ENCODE measurements around the gene ATG4D.
A peak's percentile ranks its signal among the peaks of the same experiment; 100 is the strongest.
"Not testable (repeated sequence)": the region's sequence is repeated elsewhere in the genome, so short reads cannot be mapped to it uniquely, and the experiment has no call there.

Gene ATG4D

GRCh38 chr19:10553087-10553667 lies 9.5 kb downstream of the ATG4D start:
- DNase-seq: no peak

DNA sequence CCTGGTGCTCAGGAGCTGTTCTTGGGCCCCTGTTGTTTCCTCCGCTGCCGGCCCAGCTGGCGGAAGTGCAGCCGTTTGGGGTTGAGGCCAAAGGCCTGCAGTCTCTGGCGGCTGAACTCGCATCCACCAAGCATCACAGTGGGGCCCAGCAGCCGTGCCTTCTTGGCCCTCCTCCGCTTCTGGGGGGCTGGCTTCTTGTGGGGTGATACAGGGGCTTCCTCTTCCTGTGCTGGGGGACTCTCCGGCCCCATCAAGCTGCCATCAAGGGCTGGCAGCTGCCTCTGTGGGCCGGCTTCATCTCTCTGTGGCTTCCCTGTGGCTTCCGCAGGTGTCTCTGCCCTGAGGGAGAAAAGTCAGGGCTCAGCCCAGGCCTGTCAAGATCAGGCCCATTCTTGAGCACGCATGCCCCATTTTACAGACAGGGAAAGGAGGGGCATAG lies 10.3 kb downstream of the ATG4D start:
- peak; percentile 92 to 94 for DNase-seq

DNA sequence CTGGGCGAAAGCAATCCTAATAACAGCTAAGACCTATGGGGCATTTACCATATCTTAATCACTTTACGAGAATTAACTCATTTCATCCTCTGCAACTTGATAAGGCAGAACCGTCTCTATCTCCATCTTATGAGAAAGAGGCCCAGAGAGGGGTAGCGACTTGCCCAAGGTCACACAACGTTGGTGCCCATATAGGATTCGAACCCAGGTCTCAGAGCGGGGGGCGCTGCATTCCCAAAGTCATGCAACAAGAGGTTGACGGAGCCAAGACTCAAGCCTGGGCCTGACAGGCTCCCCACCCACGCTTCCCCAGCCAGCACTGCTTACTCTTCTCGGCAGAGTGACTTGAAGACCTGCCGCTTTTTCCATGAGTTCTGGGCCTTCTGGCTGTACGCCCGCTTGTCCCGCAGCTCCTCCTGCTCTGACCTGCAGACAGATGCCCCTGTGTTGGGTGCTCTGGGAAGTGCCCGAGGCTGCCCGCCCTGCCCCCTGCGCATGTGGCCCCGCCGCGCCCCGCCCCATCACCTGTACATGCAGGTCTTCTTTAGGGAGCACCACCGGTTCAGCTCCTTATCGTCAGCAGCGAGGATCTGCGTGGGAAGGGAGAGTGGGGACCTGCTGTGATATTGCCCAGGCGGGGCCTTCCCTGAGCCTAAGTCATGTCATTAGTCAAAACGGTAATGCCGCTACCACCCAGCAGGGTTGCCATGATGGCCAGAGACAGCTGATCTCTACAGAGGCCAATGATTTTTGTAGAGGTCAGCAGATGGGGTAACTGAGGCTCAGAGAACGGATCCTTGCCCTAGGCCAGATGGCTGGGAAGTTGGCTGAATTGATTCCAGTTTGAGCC lies 11.3 kb downstream of the ATG4D start:
- no peak for DNase-seq

GRCh38 chr19:10555610-10555973 lies 11.9 kb downstream of the ATG4D start:
- no peak for DNase-seq

DNA sequence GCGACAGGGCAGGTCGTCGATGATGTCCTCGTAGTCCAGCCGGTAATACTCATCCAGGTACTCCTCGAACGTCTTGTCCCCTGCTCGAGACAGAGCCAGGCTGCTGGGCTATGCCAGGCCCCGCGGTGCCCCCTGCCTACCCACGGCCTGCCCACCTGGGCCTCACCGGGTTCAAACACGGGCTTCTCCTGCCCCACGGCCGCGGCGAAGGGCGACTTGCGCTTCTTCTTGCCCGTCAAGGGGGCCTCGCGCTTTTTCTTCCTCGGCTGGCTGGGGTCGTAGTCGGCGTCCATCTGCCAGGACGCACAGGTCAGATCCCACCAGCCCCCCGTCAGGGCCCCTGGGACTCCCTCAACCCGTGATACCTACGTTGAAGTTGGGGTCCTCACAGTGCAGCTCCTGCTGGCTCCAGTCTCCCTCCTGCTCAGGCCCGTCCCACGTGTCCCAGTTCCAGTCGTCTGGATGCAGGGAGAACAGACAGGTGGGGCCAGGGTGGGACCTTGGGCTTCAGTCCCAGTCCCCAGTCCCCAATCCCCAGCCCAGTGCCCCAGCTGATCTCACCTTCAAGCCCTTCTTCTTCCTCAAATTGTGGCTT lies 14.0 kb downstream of the ATG4D start:
- DNase-seq: no peak

DNA sequence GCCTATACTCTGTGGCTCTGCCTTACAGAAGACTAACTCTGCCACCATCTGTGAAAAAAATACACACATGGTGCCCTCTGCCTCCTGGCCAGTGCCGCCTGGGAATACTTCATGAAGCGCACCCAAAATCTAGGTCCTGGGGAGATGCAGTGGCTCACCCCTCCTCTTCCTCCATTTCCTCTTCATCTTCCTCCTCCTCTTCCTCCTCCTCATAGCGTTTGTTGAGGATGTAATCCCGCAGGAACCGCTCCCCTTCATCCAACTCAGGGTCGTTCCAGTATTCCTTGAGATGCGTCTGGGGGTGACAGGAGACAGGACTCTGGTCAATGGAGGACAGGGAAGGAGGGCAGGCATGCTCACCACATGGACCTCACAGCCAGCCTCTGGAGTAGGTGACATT lies 16.4 kb downstream of the ATG4D start:
- DNase-seq: no peak

- no peak for DNase-seq
Measured at GRCh38 chr19:10562609-10563008, 18.9 kb downstream of the ATG4D start.

DNA sequence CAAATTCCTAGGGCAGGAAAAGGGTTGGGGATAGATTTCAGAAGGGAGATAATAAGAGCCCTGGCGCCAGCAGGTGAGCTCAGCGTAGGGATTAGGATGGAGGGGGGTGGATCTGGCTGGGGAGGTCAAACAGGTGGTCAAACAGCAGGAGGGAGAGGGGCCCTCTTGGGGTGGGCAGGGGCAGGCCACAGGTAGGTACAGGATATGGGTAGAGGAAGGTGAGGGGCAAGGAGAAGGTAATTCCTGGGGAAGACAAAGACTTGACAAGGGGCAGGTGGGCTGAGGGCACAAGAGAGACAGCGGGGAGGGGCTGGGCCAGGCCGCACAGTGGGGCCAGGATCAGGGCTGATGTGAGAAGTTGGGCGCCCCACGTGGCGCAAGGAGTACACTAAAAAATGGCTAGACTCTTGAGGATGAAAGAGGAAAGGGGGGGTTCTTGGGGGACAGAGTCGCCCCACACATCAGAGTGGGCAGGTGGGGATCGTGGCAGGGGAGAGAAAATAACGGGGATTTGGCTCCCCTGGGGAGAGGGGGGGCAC lies 21.4 kb downstream of the ATG4D start:
- DNase-seq: peak; percentile 50 to 75

DNA sequence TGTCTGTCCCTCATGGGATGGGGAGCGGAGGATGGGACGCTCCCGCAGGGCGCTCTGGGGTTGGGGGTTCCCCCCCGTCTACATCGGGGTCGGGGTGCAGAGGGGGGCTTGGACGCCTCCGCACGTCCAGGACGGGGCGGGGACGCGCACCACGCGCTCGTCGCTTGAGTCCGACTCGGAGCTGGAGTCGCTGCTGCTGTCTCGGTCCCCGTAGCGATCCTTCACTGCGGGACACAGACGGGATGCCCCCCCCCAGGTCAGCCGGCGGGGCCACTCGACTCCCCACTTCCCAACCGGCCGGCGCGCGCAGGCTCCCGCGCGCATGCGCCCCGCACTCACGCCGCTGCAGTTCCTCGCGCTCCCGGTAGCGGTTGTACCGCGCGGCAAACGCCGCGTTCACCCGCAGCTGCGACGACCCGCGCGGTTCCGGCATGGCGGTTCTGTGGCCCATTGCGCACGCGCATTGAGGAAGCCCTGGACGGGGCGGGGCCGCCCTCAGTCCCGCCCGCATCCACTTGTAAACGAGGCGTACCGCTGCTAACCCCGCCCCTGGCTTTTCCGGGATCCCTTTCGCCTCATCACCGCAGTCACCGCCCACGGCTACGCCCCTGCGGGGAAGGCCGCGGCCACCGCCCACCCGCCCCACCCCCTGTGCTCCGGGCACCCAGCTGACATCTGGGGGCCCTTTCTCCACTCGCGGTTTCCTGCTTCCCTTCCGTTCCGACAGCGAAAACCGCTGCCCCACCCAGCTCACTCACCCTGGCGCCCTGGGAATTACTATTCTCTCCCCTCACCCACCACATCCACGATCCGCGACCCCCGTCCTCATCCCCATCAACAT lies 22.1 kb downstream of the ATG4D start, which contains the start of gene KRI1:
TSS of gene KRI1 (minus strand) at position 444 of the 841 bp plus-strand sequence. CDS start at position 433, 11 bp downstream.
- peak; percentile 95 to 96 for DNase-seq

- no peak for DNase-seq
Measured at GRCh38 chr19:10566408-10566657, 22.6 kb downstream of the ATG4D start.

DNA sequence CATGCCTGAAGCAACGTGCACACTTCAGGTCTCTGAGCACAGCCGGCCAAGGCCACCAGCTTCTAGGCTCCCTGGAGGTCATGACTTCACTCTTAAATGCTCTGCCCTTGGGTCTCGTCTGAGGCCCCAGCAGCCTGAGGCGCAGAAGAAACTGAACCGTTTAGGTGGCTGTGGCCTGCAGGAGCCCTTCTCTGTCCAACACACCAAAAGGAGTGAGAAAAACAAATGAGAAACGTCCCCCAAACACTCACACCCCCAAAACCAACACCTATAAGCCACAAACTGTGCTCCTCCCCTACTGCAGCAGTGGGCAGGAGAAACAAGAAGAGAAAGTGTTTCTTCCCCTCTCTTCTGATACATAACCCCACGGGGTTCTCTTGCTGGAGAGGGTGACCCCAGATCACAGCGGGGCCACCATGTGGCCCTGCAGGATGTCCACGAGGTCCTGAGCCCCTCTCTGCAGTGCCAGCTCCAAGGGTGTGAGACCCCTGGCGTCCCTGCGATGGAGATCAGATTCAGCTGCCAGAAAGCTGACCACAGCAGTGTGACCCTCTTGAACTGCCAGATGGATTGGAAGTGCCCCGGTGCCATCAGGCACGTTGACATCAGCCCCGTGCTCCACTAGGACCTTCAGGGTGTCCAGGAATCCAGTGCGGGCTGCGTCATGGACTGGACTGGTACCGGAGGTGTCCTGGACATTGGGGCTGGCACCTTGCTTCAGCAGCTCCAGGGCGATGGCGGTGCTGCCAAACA lies 23.1 kb downstream of the ATG4D start:
- DNase-seq: no peak

DNA sequence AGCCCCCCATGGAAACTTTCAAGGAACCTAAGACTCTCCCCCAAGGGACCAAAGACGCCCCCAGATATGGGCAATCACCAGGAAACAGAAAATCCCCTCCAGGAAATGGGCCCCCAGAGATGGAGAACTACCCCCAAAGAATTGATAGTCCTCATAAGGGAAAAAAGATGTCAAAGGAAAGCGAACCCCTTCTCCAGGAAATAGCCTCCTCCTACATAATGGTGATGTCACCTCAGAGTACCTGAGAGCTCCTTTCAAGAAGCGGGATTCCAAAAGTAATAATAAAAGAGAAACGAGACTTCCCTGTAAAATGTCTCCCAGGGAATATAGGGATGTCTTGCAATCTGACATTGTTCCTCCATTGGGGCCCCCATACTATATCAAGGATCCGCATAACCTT lies 24.0 kb downstream of the ATG4D start:
- DNase-seq: no peak

DNA sequence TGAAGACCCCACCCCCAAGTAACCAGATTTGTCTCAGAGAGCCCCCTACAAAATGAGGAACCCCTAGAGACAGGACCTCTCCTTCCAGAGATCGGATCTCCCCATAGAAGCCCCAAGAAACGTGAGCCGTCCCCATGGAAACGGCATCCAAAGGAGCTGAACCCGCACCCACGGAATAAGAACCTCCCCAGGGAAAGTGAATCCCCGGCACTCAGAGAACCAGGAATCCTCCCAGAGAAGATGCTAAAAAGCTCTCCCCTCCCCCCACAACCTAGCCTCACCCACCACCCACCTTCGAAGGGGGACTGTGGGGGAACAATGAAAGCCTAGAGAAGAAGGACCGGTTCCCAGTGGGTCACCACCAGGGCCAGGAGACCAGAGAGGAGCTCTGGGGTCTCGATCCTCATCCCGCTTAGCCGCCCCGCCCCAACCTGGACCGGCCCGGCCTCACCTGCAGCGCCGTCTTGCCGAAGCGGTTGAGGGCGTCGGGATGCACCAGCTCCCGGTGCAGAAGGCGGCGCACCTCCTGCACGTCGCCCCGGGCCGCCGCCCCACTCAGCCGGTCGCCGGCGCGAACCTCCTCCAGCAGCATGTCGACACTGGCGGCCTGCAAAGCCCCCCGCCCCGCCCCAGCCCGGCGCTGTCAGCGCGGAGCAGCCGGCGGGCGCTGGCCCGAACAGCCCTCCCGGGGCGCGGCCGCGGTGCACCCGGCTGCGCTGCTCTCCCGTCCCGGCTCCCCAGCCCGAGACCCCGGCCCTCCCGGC lies 24.5 kb downstream of the ATG4D start:
- DNase-seq: no peak

DNA sequence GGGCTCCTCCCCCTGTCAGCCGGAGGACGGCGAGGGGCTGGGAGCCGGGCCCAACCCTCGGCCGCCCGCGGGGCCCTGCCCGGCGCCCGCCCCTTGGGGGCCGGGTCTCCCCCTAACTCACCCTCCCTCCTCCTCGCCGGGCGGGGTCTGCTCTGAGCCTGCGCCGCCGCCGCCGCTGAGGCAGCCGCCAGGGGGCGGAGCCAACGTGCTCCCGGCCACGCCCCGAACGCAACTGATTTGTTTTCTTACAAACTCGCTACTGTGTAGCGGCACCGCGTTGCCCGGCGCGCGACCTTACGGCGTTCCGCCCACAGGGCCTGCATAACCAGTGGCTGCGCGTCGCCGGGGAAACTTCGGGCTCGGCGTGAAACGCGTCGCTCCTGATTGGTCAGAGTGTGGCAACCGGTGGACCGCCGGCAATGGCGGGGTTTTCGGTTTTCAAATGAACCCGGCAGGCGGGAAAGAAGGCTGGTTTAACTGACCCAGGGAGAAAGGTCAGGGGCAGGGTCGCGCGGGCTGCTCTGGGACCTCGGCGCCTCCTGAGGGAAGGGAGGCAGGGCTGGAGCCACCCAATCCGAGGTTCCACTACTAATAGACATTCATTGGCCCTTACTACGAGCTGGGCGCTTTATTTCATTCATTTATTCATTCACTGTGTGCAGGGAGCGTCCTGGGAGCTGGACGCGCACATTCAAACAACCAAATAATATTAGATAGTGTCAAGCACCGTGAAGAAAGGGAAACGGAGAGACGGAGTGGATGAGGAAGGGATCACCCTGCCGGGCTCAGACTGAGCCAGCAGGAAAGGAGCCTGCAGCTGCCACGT lies 25.3 kb downstream of the ATG4D start, which contains the start of gene CDKN2D:
TSS of gene CDKN2D (minus strand) at position 154 of the 826 bp plus-strand sequence. CDS start 326 bp downstream, outside the sequence.
- peak; percentile 97 to 98 for DNase-seq

GRCh38 chr19:10573793-10574192 lies 30.1 kb downstream of the ATG4D start:
- DNase-seq: not testable (repeated sequence)

DNA sequence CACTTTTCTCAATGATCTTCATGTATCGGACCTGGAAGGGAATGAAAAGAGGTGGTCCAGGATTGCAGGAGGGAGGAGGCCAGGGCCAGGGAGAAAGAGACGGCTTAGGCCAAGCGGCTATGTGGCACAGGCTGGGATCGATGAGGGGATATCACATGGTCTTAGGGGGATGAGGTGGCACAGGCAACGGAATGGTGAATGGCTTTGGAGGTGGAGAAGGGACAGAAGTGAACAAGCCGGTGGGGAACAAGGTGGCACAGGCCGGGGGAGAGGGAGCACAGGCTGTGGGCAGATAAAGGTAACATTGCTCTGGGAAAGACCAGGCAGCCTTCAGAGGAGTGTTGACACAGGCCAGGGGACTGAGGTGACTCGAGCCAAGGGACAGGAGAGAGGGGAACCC lies 30.8 kb downstream of the ATG4D start:
- no peak for DNase-seq

DNA sequence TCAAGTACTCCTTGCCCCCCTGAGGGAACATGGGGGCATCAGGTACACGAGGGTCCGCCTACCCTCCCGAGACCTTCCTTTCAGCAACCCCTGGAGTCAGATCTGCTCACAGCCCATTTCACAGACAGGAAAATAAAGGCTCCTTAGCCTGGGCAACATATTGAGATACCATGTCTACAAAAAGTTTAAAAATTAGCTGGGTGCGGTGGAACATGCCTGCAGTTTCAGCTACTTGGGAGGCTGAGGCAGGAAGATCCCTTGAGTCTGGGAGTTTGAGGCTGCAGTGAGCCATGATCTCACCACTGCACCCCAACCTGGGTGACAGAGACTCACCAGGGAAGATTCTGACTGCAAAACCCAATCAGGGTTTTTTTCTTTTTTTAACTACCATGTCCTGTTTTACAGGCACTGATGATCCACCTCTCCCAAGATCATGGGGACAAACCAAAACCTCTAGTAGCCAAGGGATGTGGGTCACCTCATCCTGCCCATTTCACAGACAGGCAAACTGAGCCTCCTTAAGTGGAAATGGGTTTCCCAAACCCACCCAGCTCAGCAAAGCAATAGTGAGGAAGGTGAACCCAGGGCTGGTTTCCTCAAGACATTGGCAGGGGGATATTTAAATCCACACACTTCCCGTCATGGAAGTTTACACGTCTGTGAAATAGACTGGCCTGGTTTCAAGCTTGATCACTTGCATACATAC lies 31.5 kb downstream of the ATG4D start:
- no peak for DNase-seq

GRCh38 chr19:10577951-10578350 lies 34.2 kb downstream of the ATG4D start:
- no peak for DNase-seq

DNA sequence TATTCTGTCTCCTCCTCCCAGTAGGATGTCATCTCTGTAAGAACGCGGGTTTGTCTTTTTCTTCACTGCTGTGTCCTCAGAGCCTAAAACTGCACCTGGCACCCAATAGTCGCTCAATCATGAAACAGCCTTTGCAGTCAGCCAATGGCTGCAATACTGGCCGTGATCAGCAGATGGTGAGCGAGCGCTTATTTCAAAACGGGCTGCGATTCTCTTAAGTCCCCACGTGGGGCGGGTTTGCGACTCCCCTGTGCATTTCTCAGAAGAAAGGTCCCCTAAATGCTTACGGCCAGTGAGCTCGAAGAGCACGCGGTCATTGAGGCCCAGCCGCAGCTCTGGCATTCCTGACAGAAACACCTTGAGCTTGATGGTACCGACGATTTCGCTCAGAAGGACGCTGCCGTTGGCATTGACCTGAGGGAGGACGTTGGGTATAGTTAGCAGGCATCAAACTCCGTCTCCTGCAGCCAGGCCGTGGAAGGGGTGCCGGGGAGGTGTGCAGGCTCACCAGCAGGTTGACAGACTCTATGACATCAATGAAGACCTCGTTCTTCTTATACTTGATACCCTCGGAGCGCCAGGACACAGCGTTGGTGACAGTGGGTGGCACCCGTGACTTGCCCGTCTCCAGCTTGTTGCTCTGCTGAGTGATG lies 37.4 kb downstream of the ATG4D start:
- DNase-seq: peak; percentile 92 to 93

Measured in Kasumi-1 (cell line).